GM19455 (cell line): ENCODE results near the gene NAT9.

Source experiments
- ATAC-seq: cut with Tn5 transposase; IDR thresholded peaks from one replicate; pipeline ENCODE4 v1.9.1; 2021; ENCODE audit not compliant: unreplicated experiment

NAT9 gene

DNA sequence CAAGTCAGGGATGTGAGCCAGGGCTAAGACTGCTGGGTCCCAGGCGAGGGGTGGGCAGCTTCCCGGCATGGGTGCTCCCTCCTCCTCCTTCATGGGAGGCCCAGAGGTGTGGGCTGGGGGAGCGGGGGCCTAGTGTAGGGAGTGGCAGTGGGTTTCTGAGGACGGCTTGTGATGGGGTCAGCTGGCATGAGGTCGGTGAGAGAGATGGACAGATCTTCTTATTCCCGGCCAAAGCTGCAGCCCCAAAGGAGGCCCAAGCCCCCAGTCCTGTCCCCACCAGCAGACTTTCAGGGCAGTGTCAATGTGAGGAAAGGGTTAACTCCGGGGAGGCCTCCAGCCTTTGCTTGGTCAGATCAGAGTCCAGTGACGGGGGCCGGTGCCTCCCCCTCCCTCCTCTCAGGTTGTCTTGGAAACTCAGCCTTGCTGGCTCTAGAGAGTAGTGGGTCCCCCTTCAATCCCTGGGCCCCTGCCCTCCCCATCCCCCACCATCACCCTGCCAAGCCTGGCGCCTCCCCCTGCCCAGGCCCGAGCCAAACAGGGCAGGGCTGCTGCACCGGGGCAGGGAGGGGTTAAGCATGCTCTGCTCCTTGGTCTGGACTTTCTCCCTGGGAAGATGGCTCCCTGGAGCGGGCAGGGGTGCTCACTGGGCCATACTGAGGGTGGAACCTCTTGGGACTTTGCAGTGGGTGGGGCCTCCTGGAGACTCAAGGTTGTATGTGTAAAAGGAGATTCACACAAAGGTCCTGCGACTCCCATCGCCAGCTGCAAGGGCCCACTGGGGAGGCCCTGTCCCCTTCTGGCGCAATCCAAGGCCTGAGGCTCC is 12.4 kb downstream of the NAT9 start:
- no peak for ATAC-seq

DNA sequence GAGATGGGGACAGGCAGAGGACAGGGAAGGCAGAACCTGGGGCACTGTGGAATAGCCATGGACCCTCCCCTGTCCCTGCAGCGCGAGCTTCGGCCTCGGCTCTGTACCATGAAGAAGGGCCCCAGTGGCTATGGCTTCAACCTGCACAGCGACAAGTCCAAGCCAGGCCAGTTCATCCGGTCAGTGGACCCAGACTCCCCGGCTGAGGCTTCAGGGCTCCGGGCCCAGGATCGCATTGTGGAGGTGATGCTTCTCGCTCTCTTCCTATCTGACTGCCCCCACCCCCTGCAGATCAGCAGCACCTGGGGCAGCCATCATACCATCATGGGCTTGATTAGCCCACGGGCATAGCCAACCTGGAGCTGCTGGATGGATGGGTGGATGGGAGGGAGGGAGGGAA is 14.2 kb downstream of the NAT9 start:
- ATAC-seq: no peak

DNA sequence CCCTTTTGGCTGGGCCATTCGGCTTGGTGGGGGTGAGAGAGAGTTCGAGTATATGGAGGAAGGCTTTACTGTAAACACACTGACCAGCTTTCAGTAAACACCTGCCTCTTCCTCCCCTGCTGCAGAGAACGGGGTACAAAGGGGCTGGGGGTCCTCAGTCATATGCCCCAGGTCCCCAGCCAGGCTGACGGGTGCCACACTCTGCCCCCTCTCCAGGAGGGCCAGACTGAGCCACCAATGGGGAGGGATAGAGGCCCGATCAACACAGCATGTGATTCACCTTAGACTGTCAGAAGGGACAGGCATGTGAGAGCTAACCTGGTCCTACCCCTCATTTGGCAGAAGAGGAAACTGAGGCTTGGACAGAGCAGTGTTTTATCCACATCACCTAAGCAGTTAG is 14.7 kb downstream of the NAT9 start:
- no peak for ATAC-seq

DNA sequence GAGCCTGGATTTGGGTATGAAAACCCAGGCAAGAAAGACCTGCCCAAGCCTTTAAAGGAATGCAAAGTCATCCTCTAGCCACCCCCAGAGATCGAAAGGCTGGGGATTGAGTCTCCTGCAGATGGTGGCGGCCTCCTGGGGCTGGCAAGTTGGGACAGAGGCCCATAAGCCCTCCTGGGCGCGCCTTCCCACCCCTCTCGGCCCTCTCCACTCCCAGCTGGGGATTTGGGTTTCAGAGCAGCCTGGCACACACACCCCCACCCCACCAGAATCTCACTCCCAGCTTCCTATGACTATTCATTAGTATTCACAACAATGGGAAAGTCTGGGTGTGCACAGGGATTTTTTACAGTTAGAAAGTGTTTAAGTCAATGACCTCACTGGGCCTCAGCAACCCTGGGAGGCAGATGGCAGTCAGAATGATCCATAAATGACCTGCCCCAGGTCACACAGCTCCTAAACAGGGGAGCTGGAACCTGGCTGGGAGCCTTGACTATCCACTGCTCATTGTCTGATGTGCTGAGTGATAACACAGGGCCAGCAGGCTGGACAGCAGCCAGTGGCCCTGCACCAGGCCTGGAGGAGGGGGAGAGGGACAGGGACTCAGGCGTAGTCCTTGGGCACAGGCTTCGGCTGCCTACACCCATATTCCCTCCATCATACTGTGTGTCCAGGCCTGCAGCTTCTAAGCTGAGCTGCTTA is 15.6 kb downstream of the NAT9 start:
- ATAC-seq: no peak

DNA sequence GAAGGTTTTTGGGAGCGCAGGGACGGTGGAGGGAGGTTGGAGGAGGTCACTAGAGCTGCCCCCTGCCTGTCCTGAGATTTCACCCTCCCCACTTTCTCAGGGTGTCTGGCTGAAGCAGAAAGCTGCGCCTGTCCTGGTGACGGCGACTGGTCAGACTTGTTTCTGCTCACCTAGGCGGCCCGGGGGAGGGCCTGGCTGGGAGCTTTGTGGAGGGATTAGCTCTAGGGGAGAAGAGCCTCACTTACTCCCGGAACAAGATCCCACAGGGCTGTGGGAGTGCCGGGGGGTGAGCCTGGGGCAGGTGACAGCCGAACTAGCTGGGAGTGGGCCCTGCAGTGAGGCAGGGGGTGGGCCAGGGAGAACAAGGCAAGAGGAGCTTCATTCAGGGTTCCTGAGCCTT is 16.2 kb downstream of the NAT9 start:
- ATAC-seq: no peak

- ATAC-seq: no peak
Observed at GRCh38 chr17:74759243-74759801, 16.8 kb downstream of the NAT9 start.

- no peak for ATAC-seq
Observed at GRCh38 chr17:74758848-74759168, 17.3 kb downstream of the NAT9 start.

DNA sequence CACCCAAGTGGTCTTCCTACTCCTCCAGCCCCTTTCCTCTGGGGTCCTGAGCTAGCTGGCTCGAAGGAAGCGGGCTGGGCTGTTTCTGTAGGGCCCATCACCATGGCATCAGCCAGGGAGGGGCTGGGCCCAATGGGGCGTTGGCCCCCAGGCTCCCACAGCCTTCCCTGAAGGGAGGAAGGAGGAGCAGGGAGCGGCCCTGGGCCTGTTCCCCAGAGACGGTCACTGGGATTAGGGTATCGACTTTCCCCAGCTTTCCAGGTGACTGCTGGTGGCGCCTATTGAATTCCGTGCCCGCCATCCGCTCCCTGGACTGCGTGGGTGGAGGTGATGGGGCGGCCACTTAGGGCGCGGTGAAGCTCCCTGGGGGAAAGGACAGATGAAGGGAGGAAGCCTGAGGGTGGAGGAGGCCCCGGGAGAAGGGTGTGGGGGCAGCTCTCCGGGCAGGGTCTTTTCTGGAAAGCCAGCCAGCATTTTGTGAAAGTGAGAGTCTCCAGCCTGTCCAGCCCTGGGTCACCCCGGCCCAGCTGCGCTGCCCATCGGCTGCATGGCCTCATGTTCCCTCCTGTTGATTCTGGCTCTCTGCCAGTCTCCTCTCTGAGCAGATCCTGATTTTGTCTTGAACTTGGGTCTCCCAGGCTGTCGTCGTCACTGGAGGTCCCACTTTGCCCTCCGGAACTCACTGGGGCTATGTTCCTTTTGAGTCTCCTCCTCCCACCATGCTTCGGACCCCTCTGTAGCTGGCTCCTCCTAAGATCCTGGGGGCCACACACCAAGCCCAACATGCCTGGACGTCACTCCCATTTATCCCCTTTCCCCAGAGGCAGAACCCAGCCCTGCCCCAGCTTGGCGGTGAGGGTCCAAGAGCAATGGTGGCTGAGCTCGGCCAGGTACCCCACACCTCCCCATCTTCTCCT is 18.0 kb downstream of the NAT9 start:
- ATAC-seq: no peak

- ATAC-seq: no peak
Observed at GRCh38 chr17:74757502-74757901, 18.6 kb downstream of the NAT9 start.

DNA sequence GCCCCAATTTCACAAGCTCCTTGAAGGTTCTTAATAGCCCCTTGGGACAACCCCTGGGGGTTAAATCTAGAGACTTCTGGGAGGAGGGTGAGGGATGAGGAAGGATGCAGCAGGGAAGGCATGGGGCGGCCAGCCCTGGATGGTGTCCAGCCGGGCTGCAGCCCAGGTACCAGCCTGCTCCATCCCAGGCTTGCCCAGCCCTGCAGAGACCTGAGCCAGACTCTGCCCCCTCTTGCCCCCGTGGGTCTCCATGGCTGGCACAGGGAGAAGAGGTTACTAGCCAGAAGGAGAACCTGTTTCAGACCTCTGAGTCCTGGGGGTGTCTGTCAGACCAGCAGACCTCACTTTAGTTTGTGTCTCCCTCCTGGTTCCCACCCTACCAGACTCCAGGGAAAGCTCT is 19.3 kb downstream of the NAT9 start:
- ATAC-seq: no peak

GRCh38 chr17:74755533-74755932 is 20.6 kb downstream of the NAT9 start:
- ATAC-seq: no peak

DNA sequence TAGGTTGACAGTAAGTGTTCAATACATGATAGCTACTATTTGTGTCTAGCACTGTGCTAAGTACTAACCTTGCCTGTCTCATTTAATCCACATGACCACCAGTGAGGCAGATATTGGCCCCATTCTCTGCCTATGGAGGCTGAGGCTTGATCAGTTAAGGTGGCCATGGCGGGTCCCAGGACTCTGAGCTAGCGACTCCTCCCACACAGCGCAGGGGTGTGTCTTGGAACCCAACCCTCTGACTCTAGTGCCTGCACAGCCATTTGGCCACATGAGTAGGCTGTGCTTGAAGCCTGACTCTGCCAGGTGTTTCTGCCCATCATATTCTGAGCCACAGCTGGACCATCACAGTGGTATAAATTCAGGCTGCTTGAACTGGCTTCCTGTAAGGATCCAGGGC is 21.3 kb downstream of the NAT9 start:
- no peak for ATAC-seq

DNA sequence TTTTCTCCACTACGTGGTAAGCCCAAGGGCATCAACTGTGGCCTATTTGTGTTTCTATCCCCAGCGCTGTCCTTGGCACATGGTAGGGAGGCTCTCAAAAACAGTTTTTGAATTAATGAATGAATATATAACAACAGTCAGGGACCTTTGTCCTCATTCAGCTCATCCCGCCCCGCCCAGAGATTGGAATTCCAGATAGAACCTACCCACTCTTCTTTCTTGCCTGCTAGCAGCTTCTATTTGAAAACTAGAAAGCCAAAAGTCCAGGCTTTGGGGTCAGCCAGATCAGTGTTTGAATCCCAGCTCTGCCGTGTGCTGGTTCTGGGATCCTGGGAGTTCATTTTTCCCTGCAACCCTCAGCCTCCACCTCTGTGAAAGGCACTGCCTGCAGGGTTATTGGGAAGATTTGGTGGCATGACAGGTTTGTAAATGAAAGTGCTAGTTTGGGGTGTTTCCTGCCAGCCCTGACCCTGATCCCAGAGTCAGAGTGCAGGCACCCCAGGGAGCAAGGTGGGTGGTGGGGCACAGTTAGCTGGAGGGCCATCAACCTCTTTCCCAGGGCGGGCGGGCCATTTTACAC is 23.2 kb downstream of the NAT9 start:
- ATAC-seq: no peak

- ATAC-seq: no peak
Observed at GRCh38 chr17:74752415-74752814, 23.7 kb downstream of the NAT9 start.

GRCh38 chr17:74750327-74751069 is 25.6 kb downstream of the NAT9 start:
- no peak for ATAC-seq

DNA sequence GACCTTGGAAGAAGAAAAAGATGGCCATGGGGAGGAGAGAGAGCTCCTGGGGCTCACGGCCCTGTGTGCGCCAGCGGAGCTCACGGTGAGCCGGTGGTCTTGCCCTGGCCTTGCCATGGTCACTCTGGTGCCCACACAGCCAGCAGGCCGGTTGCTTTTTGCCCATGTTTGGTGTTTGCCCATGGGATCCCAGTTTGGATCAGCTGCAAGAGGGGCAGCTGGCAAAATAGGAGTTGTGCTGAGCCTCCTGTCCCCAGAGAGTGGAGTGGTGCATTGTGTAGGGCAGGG is 26.2 kb downstream of the NAT9 start:
- ATAC-seq: no peak

DNA sequence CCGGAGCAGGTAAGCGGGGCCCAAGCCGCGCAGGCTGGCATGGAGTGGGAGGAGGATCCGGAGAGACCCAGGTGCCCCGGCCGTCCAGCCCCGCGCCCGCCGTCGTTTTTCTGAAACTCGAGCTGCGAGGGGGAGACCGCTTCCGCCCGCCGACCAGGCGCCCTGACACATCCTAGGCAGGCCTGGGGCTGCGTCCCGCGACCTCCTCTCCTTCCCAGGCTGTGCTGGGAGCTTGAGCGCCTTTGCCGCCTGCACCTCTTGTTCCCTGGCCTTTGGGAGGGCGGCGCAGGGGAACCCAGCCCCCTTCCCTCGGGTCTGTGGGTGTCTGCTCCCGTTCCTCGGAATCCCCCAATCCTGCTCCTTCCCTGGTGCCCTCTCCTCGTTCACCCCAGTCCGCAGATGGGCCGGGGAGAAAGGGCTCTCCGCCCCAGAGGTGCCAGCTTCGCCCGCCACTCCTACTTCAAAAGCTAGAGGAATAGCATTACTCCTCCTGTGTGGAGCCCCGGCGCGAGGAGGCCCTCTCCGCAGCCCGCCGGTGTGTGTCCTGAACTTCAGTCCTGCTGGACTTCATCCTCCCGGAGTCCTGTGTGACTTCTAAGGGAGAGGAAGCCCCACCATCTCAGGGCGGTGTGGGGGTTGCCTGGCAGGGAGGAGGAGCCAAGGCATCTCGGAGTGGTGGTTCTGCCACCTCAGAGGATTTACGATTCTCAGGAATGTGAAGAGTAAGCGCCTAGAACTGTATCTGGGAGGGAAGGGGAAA is 26.7 kb downstream of the NAT9 start:
- ATAC-seq: peak; percentile 18

DNA sequence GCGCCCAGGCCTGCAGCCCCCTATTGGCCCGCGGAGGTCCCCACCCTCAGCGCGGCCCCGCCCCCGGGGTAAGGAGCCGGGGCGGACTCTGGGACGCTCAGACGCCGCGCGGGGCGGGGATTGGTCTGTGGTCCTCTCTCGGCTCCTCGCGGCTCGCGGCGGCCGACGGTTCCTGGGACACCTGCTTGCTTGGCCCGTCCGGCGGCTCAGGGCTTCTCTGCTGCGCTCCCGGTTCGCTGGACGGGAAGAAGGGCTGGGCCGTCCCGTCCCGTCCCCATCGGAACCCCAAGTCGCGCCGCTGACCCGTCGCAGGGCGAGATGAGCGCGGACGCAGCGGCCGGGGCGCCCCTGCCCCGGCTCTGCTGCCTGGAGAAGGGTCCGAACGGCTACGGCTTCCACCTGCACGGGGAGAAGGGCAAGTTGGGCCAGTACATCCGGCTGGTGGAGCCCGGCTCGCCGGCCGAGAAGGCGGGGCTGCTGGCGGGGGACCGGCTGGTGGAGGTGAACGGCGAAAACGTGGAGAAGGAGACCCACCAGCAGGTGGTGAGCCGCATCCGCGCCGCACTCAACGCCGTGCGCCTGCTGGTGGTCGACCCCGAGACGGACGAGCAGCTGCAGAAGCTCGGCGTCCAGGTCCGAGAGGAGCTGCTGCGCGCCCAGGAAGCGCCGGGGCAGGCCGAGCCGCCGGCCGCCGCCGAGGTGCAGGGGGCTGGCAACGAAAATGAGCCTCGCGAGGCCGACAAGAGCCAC is 27.4 kb downstream of the NAT9 start, which contains the start of gene NHERF1:
Gene NHERF1, plus strand, starts transcription at position 100 of the 750 bp plus-strand sequence. Its CDS starts 219 bp downstream, at position 319.
- ATAC-seq: peak; percentile 88

GRCh38 chr17:74748279-74748528 is 27.9 kb downstream of the NAT9 start:
- no peak for ATAC-seq
